CD8-positive, alpha-beta memory T cell (primary cell): Measurements from ENCODE around the gene CYP4F22. TPM values are rescaled to one million over a fixed set of nuclear protein-coding genes. Genes with fewer than 3 reads are reported as not detected.

Experiments
- CTCF ChIA-PET: fragments of 350-600 bp; sonication (Branson Sonifier 250); formaldehyde crosslinking; loops from one replicate; lab custom pipeline; 2021; ENCODE audit warnings: antibody characterized with exemption; lab: Charles Lee
- POLR2A ChIA-PET: fragments of 350-600 bp; sonication (Branson Sonifier 250); formaldehyde crosslinking; loops from one replicate; lab custom pipeline; 2021; ENCODE audit warnings: antibody characterized with exemption; lab: Charles Lee
- DNase-seq, 5 donors: peaks; one replicate each; pipeline versions ENCODE4 v3.0.0 to v3.0.0-alpha.2; 2020 to 2022; ENCODE audit warnings: mixed read lengths in 1 of 5
- H3K27ac ChIP-seq: one replicate; pipeline ENCODE4 v1.7.0; 2013; ENCODE audit warnings: low read depth, mild to moderate bottlenecking, low read length, moderate library complexity
- H3K27me3 ChIP-seq: 2 replicates; pipeline ENCODE4 v1.7.0; 2013; ENCODE audit warnings: low read length, mild to moderate bottlenecking; ENCODE audit not compliant: insufficient read depth, poor library complexity, severe bottlenecking
- H3K36me3 ChIP-seq: 2 replicates; pipeline ENCODE4 v1.7.0; 2013; ENCODE audit warnings: mild to moderate bottlenecking, low read length, moderate library complexity; ENCODE audit not compliant: insufficient read depth
- H3K4me1 ChIP-seq: 2 replicates; pipeline ENCODE4 v1.7.0; 2013; ENCODE audit warnings: mild to moderate bottlenecking, low read length, moderate library complexity; ENCODE audit not compliant: insufficient read depth
- H3K4me3 ChIP-seq: 2 replicates; pipeline ENCODE4 v1.7.0; 2013; ENCODE audit warnings: mild to moderate bottlenecking, low read length
- H3K9me3 ChIP-seq: 2 replicates; pipeline ENCODE4 v1.7.0; 2013; ENCODE audit warnings: mild to moderate bottlenecking, low read length
- H3K27ac Mint-ChIP-seq, 8 donors: one replicate each; pipeline ENCODE4 v1.8.0; 2020 to 2021; ENCODE audit warnings: mixed read lengths in 8 of 8, mild to moderate bottlenecking in 6 of 8, inconsistent platforms in 3 of 8, moderate library complexity in 3 of 8
- H3K27me3 Mint-ChIP-seq, 2 donors: one replicate each; pipeline ENCODE4 v1.8.0; 2020 to 2021; ENCODE audit warnings: mixed read lengths in 2 of 2, mild to moderate bottlenecking in 1 of 2, moderate library complexity in 1 of 2
- H3K36me3 Mint-ChIP-seq, 3 donors: one replicate each; pipeline ENCODE4 v1.8.0; 2020 to 2021; ENCODE audit warnings: mixed read lengths in 3 of 3, inconsistent platforms in 1 of 3, mild to moderate bottlenecking in 1 of 3
- H3K4me1 Mint-ChIP-seq, 3 donors: one replicate each; pipeline ENCODE4 v1.8.0; 2020 to 2021; ENCODE audit warnings: mixed read lengths in 3 of 3, inconsistent platforms in 1 of 3, mild to moderate bottlenecking in 1 of 3
- H3K4me3 Mint-ChIP-seq, 7 donors: one replicate each; pipeline ENCODE4 v1.8.0; 2020 to 2021; ENCODE audit warnings: mixed read lengths in 7 of 7, mild to moderate bottlenecking in 6 of 7, moderate library complexity in 4 of 7, inconsistent platforms in 2 of 7
- H3K9me3 Mint-ChIP-seq, 5 donors: one replicate each; pipeline ENCODE4 v1.8.0; 2020 to 2022; ENCODE audit warnings: mixed read lengths in 5 of 5, mild to moderate bottlenecking in 3 of 5, moderate library complexity in 2 of 5, inconsistent platforms in 1 of 5
- polyA plus RNA-seq: library from polyadenylated mRNA; unstranded; fragments of 300-500 nt; fragmentation: Illumina TruSeq; gene quantifications from one replicate; pipeline ENCODE4 v1.2.3, GENCODE V29; 2021
- total RNA-seq, 2 experiments: library from RNA; stranded (reverse); gene quantifications; one replicate each; pipeline ENCODE4 v1.2.3, GENCODE V29; 2021

CYP4F22 gene
- total and polyA plus RNA-seq, 3 experiments from 2014 or later = 0.71 to 5.1 (median 0.79) TPM

DNA sequence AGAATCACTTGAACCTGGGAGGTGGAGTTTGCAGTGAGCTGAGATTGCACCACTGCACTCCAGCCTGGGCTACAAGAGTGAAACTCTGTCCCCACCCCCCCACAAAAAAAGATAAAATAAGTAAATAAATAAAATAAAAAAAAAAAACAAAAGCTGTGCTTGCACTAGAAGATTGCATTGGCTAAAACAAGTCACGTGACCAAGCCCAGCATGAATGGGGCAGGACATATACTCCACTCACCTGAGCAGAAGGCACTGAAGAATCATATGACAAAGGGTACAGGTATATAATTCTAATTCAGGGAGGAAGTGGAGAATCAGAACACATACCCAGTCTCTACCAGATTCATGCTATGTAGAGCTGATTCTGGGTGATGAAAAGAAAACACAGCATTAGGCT is 36.6 kb downstream of the CYP4F22 start:
- CTCF ChIA-PET = interaction anchor here (0.6 to 1.8 kb wide), 4 partner anchors 10 to 693 kb away, joined by 3 to 11 read pairs (median 6); partner anchors contain the start of gene AKAP8L
- POLR2A ChIA-PET = no interaction called here
- H3K4me3 ChIP-seq = no peak overlapping the region
- Mint-ChIP-seq H3K4me1 (peaks cover 0 to under 1% (median under 1%) of the 10 kb centered on the region in 3 donors), H3K27me3 (no peaks in the 10 kb centered on the region), H3K36me3 (peaks cover 0 to 7% (median 2%) of the 10 kb centered on the region in 3 donors), H3K27ac (no peak overlapping the region), H3K9me3 (no peaks in the 10 kb centered on the region), H3K4me3 (no peak overlapping the region)
- no peaks in the 10 kb centered on the region for H3K36me3 ChIP-seq
- DNase-seq = no peak
- no peaks in the 10 kb centered on the region for H3K27me3 ChIP-seq
- H3K9me3 ChIP-seq = no peaks in the 10 kb centered on the region
- no peak overlapping the region for H3K27ac ChIP-seq
- no peaks in the 10 kb centered on the region for H3K4me1 ChIP-seq

- H3K27ac Mint-ChIP-seq = peak overlapping the region in 2 of 8 donors; percentile 11 to 85
- peaks cover 7 to 17% (median 13%) of the 10 kb centered on the region in 3 donors for H3K4me1 Mint-ChIP-seq
- no peaks in the 10 kb centered on the region for H3K27me3 Mint-ChIP-seq
- DNase-seq = no peak
- no peaks in the 10 kb centered on the region for H3K9me3 ChIP-seq
- peak overlapping the region in 2 of 7 donors; percentile 38 to 66 for H3K4me3 Mint-ChIP-seq
- H3K4me1 ChIP-seq = peaks cover 10% of the 10 kb centered on the region
- POLR2A ChIA-PET = no interaction called here
- H3K27ac ChIP-seq = no peak overlapping the region
- no peak overlapping the region for H3K4me3 ChIP-seq
- H3K36me3 Mint-ChIP-seq = peaks cover 0 to 7% (median 0%) of the 10 kb centered on the region in 3 donors
- CTCF ChIA-PET = interaction anchor here (1.6 to 8.8 kb wide), 2 partner anchors 7 to 129 kb away, joined by 3 to 183 read pairs; partner anchors contain the start of gene AKAP8L
- no peaks in the 10 kb centered on the region for H3K36me3 ChIP-seq
- no peaks in the 10 kb centered on the region for H3K27me3 ChIP-seq
- H3K9me3 Mint-ChIP-seq = no peaks in the 10 kb centered on the region
Observed at GRCh38 chr19:15548648-15549047, 40.3 kb downstream of the CYP4F22 start.

- Mint-ChIP-seq H3K4me3 (peak overlapping the region in 2 of 7 donors; percentile 11 to 39), H3K27ac (no peak overlapping the region), H3K9me3 (no peaks in the 10 kb centered on the region), H3K27me3 (no peaks in the 10 kb centered on the region), H3K36me3 (peaks cover 0 to 7% (median 0%) of the 10 kb centered on the region in 3 donors), H3K4me1 (peaks cover 7 to 17% (median 17%) of the 10 kb centered on the region in 3 donors)
- ChIA-PET POLR2A (interaction anchor here (0.6 kb wide), 1 partner anchor 1456 kb away, joined by 3 read pairs; no protein-coding TSS in a partner anchor), CTCF (interaction anchor here (0.6 to 8.8 kb wide), 7 partner anchors 11 to 276 kb away, joined by 3 to 183 read pairs (median 5); partner anchors contain the start of genes AKAP8L and RASAL3)
- no peak for DNase-seq
- Histone ChIP-seq H3K36me3 (no peaks in the 10 kb centered on the region), H3K27ac (no peak overlapping the region), H3K4me3 (no peak overlapping the region), H3K9me3 (no peaks in the 10 kb centered on the region), H3K27me3 (no peaks in the 10 kb centered on the region), H3K4me1 (peaks cover 10% of the 10 kb centered on the region)
Observed at GRCh38 chr19:15549581-15549980, 41.3 kb downstream of the CYP4F22 start.

DNA sequence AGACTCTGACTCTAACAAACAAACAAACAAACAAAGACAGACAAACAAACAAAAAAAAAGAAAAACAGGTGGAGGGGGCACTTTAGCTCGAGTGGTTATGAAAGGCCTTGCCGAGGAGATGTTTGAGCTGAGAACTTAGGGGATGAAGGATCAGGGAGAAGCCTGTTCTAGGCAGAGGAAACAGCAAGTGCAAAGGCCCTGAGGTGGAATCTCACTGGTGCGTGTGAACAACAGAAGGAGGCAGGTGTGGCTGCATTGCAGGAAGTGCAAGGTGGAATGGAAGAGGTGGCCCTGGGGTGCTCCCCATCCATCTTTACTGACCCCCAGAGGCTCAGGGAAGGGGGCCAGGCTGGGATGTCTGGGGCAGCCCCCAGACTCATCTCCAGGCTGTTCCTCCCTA is 41.9 kb downstream of the CYP4F22 start:
- POLR2A ChIA-PET = interaction anchor here (1.5 to 2.1 kb wide), 2 partner anchors 84 to 98 kb away, joined by 4 to 13 read pairs; no protein-coding TSS in a partner anchor
- CTCF ChIA-PET = interaction anchor here (0.6 to 8.8 kb wide), 10 partner anchors 10 to 276 kb away, joined by 3 to 183 read pairs (median 5); partner anchors contain the start of genes AKAP8L and RASAL3
- peaks cover 9 to 22% (median 17%) of the 10 kb centered on the region in 3 donors for H3K4me1 Mint-ChIP-seq

DNA sequence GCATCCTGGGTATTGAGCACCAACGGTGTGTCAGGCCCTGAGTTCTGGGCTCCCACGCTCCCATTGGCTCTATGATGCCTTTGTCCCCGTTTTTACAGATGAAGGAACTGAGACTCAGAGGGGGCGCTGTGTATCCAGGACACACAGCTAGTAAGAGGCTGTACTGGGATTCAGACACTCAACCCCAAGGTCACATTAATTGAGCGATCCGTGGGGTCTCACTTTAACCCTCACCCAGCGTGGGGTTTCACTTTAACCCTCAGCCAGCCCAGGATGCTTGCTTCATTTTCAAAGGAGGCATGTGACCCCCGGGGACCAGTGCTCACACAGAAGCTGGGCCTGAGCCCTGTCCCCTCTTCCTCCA is 42.6 kb downstream of the CYP4F22 start:
- H3K36me3 Mint-ChIP-seq = peaks cover 0 to 7% (median 0%) of the 10 kb centered on the region in 3 donors
- no peaks in the 10 kb centered on the region for H3K36me3 ChIP-seq
- H3K9me3 Mint-ChIP-seq = no peaks in the 10 kb centered on the region
- peaks cover 18% of the 10 kb centered on the region for H3K4me1 ChIP-seq
- CTCF ChIA-PET = interaction anchor here (0.8 to 8.8 kb wide), 12 partner anchors 37 to 374 kb away, joined by 3 to 183 read pairs (median 5); partner anchors contain the start of genes AKAP8L and RASAL3
- no peak for DNase-seq
- peak overlapping the region; percentile 80 to 92 (median 86) for H3K27ac Mint-ChIP-seq
- H3K27me3 Mint-ChIP-seq = no peaks in the 10 kb centered on the region
- peak overlapping the region; percentile 17 for H3K27ac ChIP-seq
- H3K9me3 ChIP-seq = no peaks in the 10 kb centered on the region
- POLR2A ChIA-PET = interaction anchor here (0.7 to 2.3 kb wide), 10 partner anchors 8 to 171 kb away, joined by 3 to 24 read pairs (median 9); partner anchors contain the start of genes AKAP8, AKAP8L and RASAL3
- peaks cover 12 to 28% (median 21%) of the 10 kb centered on the region in 3 donors for H3K4me1 Mint-ChIP-seq
- peak overlapping the region; percentile 82 for H3K4me3 ChIP-seq
- H3K4me3 Mint-ChIP-seq = peak overlapping the region; percentile 85 to 91 (median 88)
- no peaks in the 10 kb centered on the region for H3K27me3 ChIP-seq

More for the DNA sequence above, 41.9 kb downstream of the CYP4F22 start:
- Mint-ChIP-seq H3K4me3 (peak overlapping the region; percentile 35 to 91 (median 85)), H3K36me3 (peaks cover 0 to 7% (median 0%) of the 10 kb centered on the region in 3 donors), H3K27me3 (no peaks in the 10 kb centered on the region), H3K27ac (peak overlapping the region in 6 of 8 donors; percentile 54 to 87 (median 77)), H3K9me3 (no peaks in the 10 kb centered on the region)
- H3K36me3 ChIP-seq = no peaks in the 10 kb centered on the region
- no peaks in the 10 kb centered on the region for H3K9me3 ChIP-seq
- no peak overlapping the region for H3K27ac ChIP-seq
- H3K4me3 ChIP-seq = no peak overlapping the region
- no peaks in the 10 kb centered on the region for H3K27me3 ChIP-seq
- DNase-seq = no peak
- peaks cover 13% of the 10 kb centered on the region for H3K4me1 ChIP-seq

GRCh38 chr19:15551293-15552004 is 43.1 kb downstream of the CYP4F22 start:
- no peaks in the 10 kb centered on the region for H3K9me3 Mint-ChIP-seq
- peak; percentile 63 to 82 (median 74) for DNase-seq
- no peaks in the 10 kb centered on the region for H3K27me3 Mint-ChIP-seq
- Histone ChIP-seq H3K36me3 (no peaks in the 10 kb centered on the region), H3K4me1 (peaks cover 22% of the 10 kb centered on the region), H3K27ac (peak overlapping the region; percentile 17), H3K27me3 (no peaks in the 10 kb centered on the region), H3K4me3 (peak overlapping the region; percentile 82), H3K9me3 (no peaks in the 10 kb centered on the region)
- H3K4me1 Mint-ChIP-seq = peaks cover 16 to 33% (median 26%) of the 10 kb centered on the region in 3 donors
- POLR2A ChIA-PET = interaction anchor here (0.7 to 2.3 kb wide), 10 partner anchors 8 to 172 kb away, joined by 3 to 24 read pairs (median 9); partner anchors contain the start of genes AKAP8, AKAP8L and RASAL3
- CTCF ChIA-PET = interaction anchor here (0.8 to 8.8 kb wide), 12 partner anchors 37 to 375 kb away, joined by 3 to 183 read pairs (median 5); partner anchors contain the start of genes AKAP8L and RASAL3
- H3K4me3 Mint-ChIP-seq = peak overlapping the region; percentile 85 to 91 (median 88)
- H3K27ac Mint-ChIP-seq = peak overlapping the region; percentile 80 to 92 (median 86)
- H3K36me3 Mint-ChIP-seq = peaks cover 0 to 7% (median 0%) of the 10 kb centered on the region in 3 donors

DNA sequence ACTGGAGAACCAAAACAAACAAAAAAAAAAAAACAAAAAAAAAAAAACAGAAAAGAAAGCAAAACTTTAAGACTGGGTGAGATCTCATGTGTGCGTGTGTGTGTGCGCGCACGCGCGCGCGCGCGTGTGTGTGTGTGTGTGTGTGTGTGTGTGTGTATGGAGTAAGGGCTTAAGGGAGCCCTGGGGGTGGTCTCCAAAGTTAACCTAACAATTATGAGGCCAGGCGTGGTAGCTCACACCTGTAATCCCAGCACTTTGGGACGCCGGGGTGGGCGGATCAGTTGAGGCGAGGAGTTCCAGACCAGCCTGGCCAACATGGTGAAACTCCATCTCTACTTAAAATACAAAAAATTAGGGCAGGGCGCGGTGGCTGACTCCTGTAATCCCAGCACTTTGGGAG is 46.7 kb downstream of the CYP4F22 start:
- Histone ChIP-seq H3K27me3 (no peaks in the 10 kb centered on the region), H3K4me1 (peaks cover 25% of the 10 kb centered on the region), H3K4me3 (no peak overlapping the region), H3K36me3 (no peaks in the 10 kb centered on the region), H3K27ac (no peak overlapping the region), H3K9me3 (no peaks in the 10 kb centered on the region)
- peaks cover 19 to 34% (median 27%) of the 10 kb centered on the region in 3 donors for H3K4me1 Mint-ChIP-seq
- peak overlapping the region; percentile 20 to 89 (median 43) for H3K4me3 Mint-ChIP-seq
- DNase-seq = no peak
- POLR2A ChIA-PET = interaction anchor here (0.7 to 1.9 kb wide), 3 partner anchors 91 to 176 kb away, joined by 3 to 22 read pairs (median 6); partner anchors contain the start of gene AKAP8L
- CTCF ChIA-PET = interaction anchor here (0.7 to 8.8 kb wide), 16 partner anchors 10 to 430 kb away, joined by 3 to 183 read pairs (median 5); partner anchors contain the start of genes AKAP8, AKAP8L and RASAL3
- H3K27ac Mint-ChIP-seq = peak overlapping the region in 5 of 8 donors; percentile 38 to 95 (median 80)
- H3K27me3 Mint-ChIP-seq = no peaks in the 10 kb centered on the region
- H3K36me3 Mint-ChIP-seq = no peaks in the 10 kb centered on the region
- H3K9me3 Mint-ChIP-seq = no peaks in the 10 kb centered on the region
